Spinal cord (tissue), 10 donors: ENCODE data around the gene CDC42BPB. TPM values are rescaled to one million over a fixed set of nuclear protein-coding genes. Genes with fewer than 3 reads are reported as not detected.
A peak's percentile ranks its signal among the peaks of the same experiment; 100 is the strongest.

Experiments
- DNase-seq, 6 donors: peaks; one replicate each; pipeline versions ENCODE4 v3.0.0 to v3.0.0-alpha.2; 2013 to 2015; ENCODE audit warnings: low spot score in 6 of 6, low read depth in 4 of 6
- H3K27ac ChIP-seq: one replicate; pipeline ENCODE4 v1.5.1; 2013; ENCODE audit warnings: low read depth, low read length, control low read depth
- H3K27me3 ChIP-seq: one replicate; pipeline ENCODE4 v1.6.1; 2013; ENCODE audit warnings: low read length; ENCODE audit not compliant: control insufficient read depth, insufficient read depth
- H3K36me3 ChIP-seq: one replicate; pipeline ENCODE4 v1.6.1; 2013; ENCODE audit warnings: low read length; ENCODE audit not compliant: control insufficient read depth, insufficient read depth
- H3K4me1 ChIP-seq: one replicate; pipeline ENCODE4 v1.6.1; 2013; ENCODE audit warnings: low read length; ENCODE audit not compliant: control insufficient read depth, insufficient read depth
- H3K4me3 ChIP-seq: one replicate; pipeline ENCODE4 v1.5.1; 2013; ENCODE audit warnings: low read depth, low read length, control low read depth
- H3K9me3 ChIP-seq: one replicate; pipeline ENCODE4 v1.6.1; 2013; ENCODE audit warnings: low read length; ENCODE audit not compliant: control insufficient read depth, insufficient read depth
- WGBS: methylation state at CpG from one replicate; pipeline ENCODE4 v1.1.5; 2013; ENCODE audit warnings: missing lambda C conversion rate; ENCODE audit not compliant: insufficient coverage; 5-methylcytosine and 5-hydroxymethylcytosine counted together
- polyA plus RNA-seq, 2 donors: library from polyadenylated mRNA; unstranded; fragments of 120-200 nt; gene quantifications; one replicate each; pipeline ENCODE4 v1.2.1, GENCODE V29; 2013; ENCODE audit not compliant: insufficient read length in 2 of 2
- total RNA-seq, 2 donors: library from RNA; depleted of rRNA in 1 of 2; stranded (reverse); fragments of 120-200 nt in 1 of 2; fragments of >200 nt in 1 of 2; gene quantifications; one replicate each; pipeline versions ENCODE4 v1.2.3 to v1.2.4, GENCODE V29; 2013 to 2014
- donor health status: healthy.

CDC42BPB gene
- total and polyA plus RNA-seq, 4 donors = 69.0 to 115 (median 96.3) TPM

DNA sequence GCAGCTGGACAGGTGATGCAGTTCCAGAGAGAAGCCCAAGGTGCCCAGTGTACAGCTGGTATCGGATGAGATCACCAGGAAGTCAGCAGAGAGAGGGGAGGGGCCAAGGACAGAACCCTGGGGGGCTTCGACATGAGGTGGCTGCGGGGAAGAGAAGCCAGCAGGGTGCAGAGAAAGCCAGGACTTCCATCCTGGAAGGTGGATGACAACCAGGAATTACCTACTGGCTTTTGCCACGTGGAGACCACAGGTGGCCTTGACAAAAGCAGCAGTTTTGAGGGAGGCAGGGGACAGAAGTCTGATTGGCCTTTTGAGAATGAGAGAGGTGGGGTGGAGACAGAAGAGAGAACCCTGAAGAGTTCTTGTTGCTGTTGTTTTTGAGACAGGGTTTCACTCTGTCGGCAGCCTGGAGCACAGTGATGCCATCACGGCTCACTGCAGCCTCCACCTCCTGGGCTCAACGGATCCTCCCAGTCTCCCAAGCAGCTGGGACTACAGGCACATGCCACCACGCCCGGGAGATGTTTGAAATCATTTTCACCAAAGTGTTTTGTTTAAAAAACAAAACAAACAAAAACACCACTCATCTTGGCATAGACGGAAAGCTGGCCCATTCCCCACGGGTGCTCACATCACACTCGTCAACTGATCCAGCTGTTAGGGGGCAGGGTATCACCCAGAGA lies 35.2 kb downstream of the CDC42BPB start:
- Histone ChIP-seq H3K27ac (no peak overlapping the region), H3K4me1 (peaks cover 37% of the 10 kb centered on the region), H3K27me3 (no peaks in the 10 kb centered on the region), H3K4me3 (no peak overlapping the region), H3K36me3 (peaks cover 16% of the 10 kb centered on the region), H3K9me3 (no peaks in the 10 kb centered on the region)
- WGBS = 39% methylated on average over 9 of the region's 12 CpGs
- DNase-seq = peak in 1 of 6 donors; percentile 43

DNA sequence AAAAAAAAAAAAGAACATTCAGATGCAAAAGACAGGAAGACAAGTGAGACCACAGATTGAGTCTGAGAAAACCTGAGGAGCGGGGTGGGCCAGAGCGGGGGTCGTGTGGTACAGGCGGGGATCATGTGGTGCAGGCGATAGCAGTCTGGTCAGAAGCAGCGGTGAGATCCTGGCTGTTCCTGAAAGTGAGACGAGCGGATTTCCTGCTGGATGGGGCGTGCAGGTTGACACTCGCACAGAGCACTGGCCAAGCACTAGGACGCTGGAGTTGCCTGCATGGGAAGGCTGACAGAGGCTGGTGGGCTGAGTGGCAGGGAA lies 35.7 kb downstream of the CDC42BPB start:
- Histone ChIP-seq H3K36me3 (peaks cover 16% of the 10 kb centered on the region), H3K27me3 (no peaks in the 10 kb centered on the region), H3K4me3 (no peak overlapping the region), H3K27ac (no peak overlapping the region), H3K9me3 (no peaks in the 10 kb centered on the region), H3K4me1 (peaks cover 37% of the 10 kb centered on the region)
- no peak for DNase-seq
- 89% methylated on average over 11 of the region's 11 CpGs for WGBS

DNA sequence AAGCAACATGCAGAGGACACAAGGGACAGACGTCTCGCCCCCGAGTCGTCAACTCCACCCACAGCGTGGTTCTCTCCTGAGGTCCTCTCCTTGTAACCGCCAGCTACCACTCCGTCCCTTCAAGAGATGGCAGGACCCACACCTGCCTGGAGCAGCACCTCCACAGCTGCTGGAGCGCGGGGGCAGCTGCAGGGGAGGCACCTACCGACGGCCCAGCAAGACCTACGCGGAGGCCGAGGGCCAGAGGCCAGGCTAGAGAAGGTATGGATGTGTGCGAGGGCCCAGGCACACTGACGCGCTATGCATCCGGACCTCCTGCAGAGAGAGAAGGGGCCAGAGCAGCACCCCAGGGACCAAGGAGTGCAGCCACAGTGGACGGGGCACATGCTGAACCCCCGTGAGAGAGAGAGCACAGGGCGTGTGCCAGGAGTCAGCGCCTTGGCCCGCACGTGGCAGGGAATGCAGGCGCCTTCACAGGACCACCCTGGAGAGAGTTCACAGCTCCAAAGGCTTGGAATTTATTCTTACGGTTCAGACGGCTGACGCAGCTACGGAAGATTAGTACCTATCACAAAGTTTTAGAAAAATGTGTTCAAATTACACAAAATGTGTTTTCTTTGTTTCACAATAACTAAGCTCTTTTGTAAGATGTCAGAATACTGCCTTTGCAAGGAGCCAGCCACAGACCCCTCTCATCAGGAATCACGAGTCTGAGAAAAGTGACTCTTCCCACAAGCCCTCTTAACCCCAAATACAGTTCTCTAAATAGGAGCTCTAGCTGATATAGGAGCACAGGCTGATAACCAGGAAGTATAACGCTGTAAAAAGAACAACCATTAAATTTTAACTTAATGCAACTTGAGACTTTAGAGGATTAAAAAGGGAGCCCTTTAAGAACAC lies 36.8 kb downstream of the CDC42BPB start:
- Histone ChIP-seq H3K27me3 (no peaks in the 10 kb centered on the region), H3K27ac (no peak overlapping the region), H3K36me3 (peaks cover 16% of the 10 kb centered on the region), H3K4me1 (peaks cover 46% of the 10 kb centered on the region), H3K4me3 (no peak overlapping the region), H3K9me3 (no peaks in the 10 kb centered on the region)
- 94% methylated on average over 26 of the region's 31 CpGs for WGBS
- no peak for DNase-seq

DNA sequence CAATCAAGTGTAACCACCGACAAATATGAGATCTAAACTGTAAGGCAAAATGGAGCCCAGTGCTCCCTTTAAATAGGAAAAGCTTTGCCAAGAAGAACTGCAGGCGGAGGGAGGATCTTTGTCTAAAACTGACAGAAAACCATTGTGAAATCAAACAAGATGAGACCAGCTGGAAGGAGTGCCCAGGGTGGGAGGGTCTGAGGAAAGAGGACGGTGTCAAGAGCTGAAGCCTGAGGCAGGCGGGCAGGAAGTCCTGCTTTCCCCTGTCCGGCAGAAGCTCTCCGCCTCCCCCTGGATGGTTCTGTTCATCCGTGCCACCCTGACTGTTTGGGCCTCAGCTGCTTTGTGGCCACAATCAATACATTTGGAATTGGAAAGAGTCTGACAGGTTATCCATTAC lies 37.5 kb downstream of the CDC42BPB start:
- Histone ChIP-seq H3K27me3 (no peaks in the 10 kb centered on the region), H3K27ac (no peak overlapping the region)

DNA sequence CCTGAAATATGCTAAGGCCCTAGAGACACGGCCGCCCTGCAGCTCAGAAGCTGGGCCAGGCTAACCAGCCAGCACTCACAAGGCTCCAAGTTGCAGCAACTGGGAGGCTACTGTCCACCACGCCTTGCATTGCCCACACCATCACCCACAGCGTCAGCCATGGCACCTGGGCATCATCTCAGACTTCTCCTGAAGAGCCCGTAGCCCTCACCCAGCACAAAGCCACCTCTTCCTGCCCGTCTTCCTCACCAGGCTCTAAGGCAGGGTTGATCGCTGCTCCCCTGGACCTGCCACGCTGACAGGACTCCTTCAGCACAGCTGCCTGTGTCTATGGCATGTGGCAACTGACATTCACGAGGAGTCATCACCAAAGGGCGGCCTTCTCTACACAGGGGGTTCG lies 38.1 kb downstream of the CDC42BPB start:
- H3K36me3 ChIP-seq = peaks cover 16% of the 10 kb centered on the region
- H3K27ac ChIP-seq = no peak overlapping the region
- 96% methylated on average over 10 of the region's 11 CpGs for WGBS
- H3K27me3 ChIP-seq = no peaks in the 10 kb centered on the region
- DNase-seq = no peak
- H3K9me3 ChIP-seq = no peaks in the 10 kb centered on the region
- H3K4me3 ChIP-seq = no peak overlapping the region
- H3K4me1 ChIP-seq = peaks cover 57% of the 10 kb centered on the region

More for the DNA sequence above, 37.5 kb downstream of the CDC42BPB start:
- Histone ChIP-seq H3K4me1 (peaks cover 51% of the 10 kb centered on the region), H3K4me3 (no peak overlapping the region), H3K9me3 (no peaks in the 10 kb centered on the region), H3K36me3 (peaks cover 16% of the 10 kb centered on the region)
- DNase-seq = peak in 1 of 6 donors; percentile 24
- WGBS = 53% methylated on average over 2 of the region's 7 CpGs

DNA sequence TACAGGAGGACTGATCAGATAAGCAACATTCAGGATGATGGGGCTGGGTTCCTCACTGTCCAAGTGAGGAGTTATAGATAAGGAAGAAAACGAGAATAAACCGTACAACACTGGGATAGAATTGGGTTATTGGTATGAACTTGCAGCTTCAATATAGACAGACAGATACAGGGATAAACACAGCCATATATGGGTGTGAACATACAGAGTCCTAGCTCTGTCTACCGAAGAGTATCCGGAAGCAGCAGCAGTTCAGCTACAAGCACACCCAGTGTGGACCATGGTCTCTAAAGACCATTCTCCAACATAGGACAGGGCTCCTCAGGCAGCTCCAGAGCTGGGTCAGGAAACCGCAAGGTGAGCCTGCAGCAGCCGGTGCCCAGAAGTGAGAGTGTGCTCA lies 40.8 kb downstream of the CDC42BPB start:
- H3K36me3 ChIP-seq = peaks cover 18% of the 10 kb centered on the region
- no peaks in the 10 kb centered on the region for H3K27me3 ChIP-seq
- peaks cover 41% of the 10 kb centered on the region for H3K4me1 ChIP-seq
- no peak overlapping the region for H3K4me3 ChIP-seq
- H3K9me3 ChIP-seq = no peaks in the 10 kb centered on the region
- DNase-seq = no peak
- WGBS = 92% methylated on average over 4 of the region's 6 CpGs
- no peak overlapping the region for H3K27ac ChIP-seq

DNA sequence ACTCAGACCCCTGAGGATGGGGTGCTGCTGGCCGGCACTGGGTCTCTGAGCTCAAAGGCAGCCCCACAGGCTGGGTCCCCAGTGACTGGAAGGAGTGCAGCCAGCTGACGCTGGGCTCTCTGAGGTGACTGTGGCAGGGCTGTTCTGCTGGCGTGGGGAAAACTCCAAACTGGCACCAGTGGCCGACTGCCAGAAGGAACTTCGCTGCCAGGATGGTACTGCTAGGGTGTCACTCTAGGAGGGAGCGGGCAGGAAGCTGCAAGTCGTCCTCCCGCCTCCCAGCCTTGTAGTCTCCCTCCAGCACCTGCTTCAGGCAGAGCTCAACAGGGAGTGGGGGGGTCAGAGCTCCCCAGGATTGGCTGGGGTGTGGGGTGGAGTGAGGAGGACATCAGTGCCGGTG lies 41.3 kb downstream of the CDC42BPB start:
- H3K36me3 ChIP-seq = peaks cover 20% of the 10 kb centered on the region
- no peak overlapping the region for H3K27ac ChIP-seq
- no peaks in the 10 kb centered on the region for H3K27me3 ChIP-seq
- no peak overlapping the region for H3K4me3 ChIP-seq
- peaks cover 41% of the 10 kb centered on the region for H3K4me1 ChIP-seq
- H3K9me3 ChIP-seq = no peaks in the 10 kb centered on the region
- WGBS = 69% methylated on average over 6 of the region's 9 CpGs
- DNase-seq = peak in 2 of 6 donors; percentile 4 to 36

DNA sequence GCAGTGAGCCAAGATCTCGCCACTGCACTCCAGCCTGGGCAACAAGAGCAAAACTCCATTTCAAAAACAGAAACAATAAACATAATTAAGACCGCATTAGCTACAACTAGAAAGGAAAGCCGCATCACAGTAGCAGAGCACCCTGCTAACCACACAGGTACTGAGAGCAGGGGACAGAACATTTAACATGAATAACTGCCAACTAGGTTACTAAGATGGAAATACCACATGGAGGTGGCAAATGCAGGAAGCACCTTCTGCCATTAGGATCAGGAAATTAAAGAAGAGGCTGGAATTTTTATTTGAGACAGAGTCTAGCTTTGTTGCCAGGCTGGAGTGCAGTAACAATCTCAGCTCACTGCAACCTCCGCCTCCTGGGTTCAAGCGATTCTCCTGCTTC lies 41.9 kb downstream of the CDC42BPB start:
- H3K9me3 ChIP-seq = no peaks in the 10 kb centered on the region
- H3K36me3 ChIP-seq = peaks cover 24% of the 10 kb centered on the region
- no peak overlapping the region for H3K27ac ChIP-seq
- peak in 1 of 6 donors; percentile 33 for DNase-seq
- WGBS = 100% methylated on average over 1 of the region's 5 CpGs
- H3K4me1 ChIP-seq = peaks cover 40% of the 10 kb centered on the region
- no peaks in the 10 kb centered on the region for H3K27me3 ChIP-seq
- no peak overlapping the region for H3K4me3 ChIP-seq

DNA sequence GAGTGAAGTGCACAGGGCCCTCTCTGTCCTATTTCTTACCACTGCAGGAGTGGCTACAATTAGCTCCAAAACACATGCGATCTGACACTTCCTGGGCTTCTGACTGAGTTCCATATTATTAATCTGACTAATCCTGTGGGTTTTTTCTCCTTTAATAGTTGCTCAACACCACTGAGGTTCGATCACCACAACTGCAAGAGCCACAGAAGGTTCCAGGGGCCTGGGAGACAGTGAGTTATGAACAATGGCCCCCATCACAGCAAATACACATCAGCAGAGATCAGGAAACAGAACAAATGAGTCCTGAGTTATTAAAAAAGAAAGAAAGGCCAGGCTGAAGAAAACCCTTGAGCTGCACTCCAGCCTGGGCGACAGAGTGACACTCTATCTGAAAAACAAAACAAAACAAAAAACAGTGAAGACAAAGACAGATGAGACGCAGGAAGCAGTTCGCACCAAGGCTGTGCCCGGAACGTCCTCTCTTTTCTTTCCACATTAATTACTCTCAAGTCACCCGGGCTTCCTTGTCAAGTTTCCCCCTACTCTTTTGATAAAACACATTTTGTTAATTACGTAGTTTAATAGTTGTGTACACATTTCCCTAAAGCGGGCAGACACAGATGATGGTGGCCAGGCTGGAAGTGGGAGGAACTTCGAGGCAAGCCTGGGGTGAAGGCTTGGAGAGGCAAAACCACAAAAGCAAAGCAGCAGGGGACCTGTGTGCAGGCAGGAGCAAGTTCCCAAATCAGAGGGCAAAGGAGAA lies 42.7 kb downstream of the CDC42BPB start:
- no peaks in the 10 kb centered on the region for H3K27me3 ChIP-seq
- H3K4me1 ChIP-seq = peaks cover 33% of the 10 kb centered on the region
- no peaks in the 10 kb centered on the region for H3K9me3 ChIP-seq
- H3K4me3 ChIP-seq = no peak overlapping the region
- H3K36me3 ChIP-seq = peaks cover 27% of the 10 kb centered on the region
- WGBS = 24% methylated on average over 6 of the region's 11 CpGs
- DNase-seq = peak in 1 of 6 donors; percentile 23
- no peak overlapping the region for H3K27ac ChIP-seq
